ENCODE data around the gene TIMM50.
A peak's percentile ranks its signal among the peaks of the same experiment; 100 is the strongest.

The TIMM50 gene

DNA sequence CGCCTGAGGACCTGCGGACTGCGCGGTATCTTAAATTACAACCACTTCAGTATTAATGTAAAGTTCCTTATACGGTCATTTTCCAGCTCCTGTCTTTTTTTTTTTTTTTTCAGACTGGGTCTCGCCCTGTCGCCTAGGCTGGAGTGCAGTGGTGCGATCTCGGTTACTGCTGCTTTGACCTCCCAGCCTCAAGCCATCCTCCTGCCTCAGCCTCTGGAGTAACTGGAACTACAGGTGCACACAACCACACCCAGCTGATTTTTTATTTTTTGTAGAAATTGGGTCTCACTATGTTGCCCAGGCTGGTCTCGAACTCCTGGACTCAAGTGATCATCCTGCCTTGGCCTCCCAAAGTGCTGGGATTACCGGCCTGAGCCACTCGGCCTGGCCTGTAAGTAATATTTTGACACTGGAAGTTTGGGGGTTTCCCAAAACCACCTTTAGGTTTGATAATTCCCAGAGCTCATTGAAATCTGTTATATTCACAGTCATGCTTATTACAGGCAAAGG, 52.4 kb downstream of the TIMM50 start:
- no peak for DNase-seq (ENCODE audit: low read depth in 2 of 2)

DNA sequence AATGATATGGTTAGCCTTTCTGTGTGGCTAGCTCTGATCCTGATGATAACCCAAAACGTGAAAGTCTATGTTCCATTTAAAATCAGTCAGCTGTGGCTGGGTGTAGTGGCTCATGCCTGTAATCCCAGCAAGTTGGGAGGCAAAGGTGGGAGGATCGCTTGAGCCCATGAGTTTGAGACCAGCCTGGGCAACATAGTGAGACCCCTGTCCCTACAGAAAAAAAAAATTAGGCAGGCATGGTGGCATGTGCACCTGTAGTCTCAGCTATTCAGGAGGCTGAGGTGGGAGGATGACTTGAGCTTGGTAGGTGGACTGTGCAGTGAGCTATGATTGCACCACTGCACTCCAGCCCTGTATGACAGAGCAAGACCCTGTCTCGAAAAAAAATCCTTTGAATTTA, 53.2 kb downstream of the TIMM50 start:
- no peak for DNase-seq (ENCODE audit: low read depth in 2 of 2)

DNA sequence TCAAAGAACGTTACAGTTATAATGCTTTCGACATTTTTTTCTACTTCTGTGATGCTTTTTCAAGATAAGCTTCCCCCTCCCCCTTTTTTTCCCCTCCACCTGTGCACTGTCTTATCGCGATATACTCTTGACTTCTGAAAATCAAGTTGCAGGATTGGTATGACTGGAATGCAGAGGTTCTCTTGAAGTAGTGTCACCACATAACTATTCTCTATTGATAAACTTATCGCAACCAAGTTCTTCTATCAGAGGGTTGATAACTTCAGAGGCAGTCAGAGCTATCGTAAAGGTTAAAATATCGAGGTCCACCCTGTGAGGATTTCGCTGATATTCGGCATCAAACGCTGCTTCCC, 58.5 kb downstream of the TIMM50 start:
- no peak for DNase-seq (ENCODE audit: low read depth in 2 of 2)

DNA sequence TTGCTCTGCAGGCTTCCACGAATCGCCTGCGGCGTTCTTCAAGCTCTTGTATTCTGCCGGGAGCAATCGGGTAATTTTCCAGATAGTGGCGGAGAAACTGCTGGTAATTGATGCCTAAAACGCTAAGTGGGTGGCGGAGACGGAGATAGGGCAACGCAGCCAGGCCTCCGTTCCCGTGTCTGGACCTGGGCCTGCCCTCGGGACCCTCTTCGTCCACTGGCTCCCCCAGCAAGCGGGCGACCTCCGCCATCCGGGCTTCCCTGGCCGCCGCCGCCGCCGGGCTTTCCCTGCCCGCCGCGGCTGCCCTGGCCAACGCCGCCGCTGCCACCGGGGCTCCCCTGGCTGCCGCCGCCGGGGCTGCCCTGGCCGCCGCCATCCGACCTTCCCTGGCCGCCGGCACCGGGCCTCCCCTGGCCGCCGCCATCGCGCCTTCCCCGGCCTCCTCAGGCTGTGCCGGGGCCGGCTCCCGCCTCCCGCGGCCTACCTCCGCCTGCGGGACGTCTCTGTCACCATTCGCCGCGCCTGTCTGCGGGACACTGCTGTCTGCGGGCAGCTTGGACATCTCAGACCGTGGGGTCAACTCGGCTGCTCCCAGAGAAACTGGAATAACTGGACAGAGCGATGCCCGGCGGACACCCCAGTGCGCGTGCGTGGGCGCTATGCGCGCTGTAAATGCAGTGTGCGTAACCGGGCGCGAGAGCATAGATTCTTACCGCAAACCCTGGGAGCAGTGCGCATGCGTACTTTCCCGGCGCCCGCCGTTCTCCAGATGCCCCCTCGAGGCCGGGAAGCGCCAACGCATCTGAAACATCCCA, 59.1 kb downstream of the TIMM50 start, which contains the start of gene EID2:
EID2 (minus strand) TSS at position 644 of the 815 bp plus-strand sequence; CDS start at position 562, 82 bp downstream.
- DNase-seq (ENCODE audit: low read depth in 2 of 2), result peak; percentile 90 to 91

DNA sequence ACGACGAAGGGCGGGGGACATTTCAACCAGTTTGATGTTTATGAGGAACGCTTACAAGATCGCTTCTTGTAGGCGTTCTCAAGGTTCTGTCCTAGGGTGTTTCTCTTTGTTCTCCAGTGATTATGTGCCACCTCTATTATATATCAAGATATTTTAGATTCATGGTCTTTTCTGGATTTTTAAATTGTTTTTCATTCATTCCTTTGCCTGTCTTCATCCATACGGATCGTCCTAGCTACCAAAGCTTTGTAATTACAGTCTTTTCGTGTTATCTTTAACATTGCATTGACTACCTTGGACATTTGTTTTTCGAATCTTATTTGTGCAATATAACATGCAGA, 59.7 kb downstream of the TIMM50 start:
- DNase-seq (ENCODE audit: low read depth in 2 of 2), result no peak

All from stimulated activated CD4-positive, alpha-beta T cell treated with anti-CD3 and anti-CD28 coated beads, Interleukin-12 subunit alpha, Interleukin-12 subunit beta, amount 100 ng/mL, for 24 hours (primary cell).